HG03558 (cell line): Measurements from ENCODE around the gene FAM185A.
"Not testable (repeated sequence)": the region's sequence is repeated elsewhere in the genome, so short reads cannot be mapped to it uniquely, and the experiment has no call there.

Experiments used
- ATAC-seq: cut with Tn5 transposase; IDR thresholded peaks from one replicate; pipeline ENCODE4 v1.9.1; 2021; ENCODE audit warnings: moderate number of reproducible peaks; ENCODE audit not compliant: unreplicated experiment; ENCODE audit errors: extremely low read depth

Gene FAM185A

DNA sequence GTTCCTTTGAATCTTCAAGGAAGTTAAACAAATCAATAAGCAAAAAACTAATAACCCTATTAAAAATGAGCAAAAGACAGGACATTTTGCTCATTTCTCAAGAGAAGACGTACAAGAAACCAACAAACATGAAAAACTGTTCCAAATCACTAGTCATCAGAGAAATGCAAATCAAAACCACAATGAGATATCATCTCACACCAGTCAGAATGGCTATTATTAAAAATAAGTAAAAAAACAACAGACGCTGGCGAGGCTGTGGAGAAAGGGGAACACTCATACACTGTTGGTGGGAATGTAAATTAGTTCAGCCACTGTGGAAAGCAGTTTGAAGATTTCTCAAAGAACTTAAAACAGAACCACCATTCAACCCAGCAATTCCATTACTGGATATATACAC lies 21.7 kb downstream of the FAM185A start:
- peak; percentile 45 for ATAC-seq

DNA sequence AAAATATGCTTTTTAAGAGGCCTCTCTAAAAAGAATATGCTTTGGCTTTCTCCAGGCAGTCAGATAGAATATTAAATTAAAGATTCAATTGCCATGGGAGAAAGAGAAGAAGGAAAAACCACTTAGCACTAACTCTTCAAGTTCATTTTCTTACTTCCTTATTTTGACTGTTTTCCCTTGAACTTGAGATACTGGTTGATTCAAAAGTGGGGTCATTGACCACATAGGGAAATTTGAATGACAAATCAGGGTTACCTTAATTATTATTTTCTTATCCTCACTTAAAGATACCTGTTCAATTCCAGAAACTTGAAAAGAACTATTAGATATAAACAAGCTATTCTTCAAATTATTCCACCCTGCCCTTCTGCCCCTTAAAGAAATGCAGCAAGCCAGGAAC lies 27.4 kb downstream of the FAM185A start:
- not testable (repeated sequence) for ATAC-seq

DNA sequence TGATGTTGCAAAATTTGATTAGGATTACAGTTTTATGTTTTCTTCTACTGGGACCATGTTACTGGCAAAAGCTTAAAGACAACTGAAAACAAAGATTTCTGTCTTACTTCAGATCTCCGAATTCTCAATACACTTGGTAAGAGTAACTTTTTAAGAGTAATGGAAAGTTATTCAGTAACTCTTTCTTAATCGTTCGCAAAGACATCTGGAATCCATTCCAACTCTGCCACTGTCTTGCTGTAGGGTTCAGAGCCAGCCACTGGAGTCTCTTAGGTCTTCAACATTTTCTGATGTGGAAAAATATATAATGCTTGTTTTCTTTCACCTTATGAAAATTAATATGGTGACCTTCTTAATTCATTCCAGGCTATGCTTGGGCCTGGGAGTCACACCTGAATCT lies 29.9 kb downstream of the FAM185A start:
- ATAC-seq: not testable (repeated sequence)

DNA sequence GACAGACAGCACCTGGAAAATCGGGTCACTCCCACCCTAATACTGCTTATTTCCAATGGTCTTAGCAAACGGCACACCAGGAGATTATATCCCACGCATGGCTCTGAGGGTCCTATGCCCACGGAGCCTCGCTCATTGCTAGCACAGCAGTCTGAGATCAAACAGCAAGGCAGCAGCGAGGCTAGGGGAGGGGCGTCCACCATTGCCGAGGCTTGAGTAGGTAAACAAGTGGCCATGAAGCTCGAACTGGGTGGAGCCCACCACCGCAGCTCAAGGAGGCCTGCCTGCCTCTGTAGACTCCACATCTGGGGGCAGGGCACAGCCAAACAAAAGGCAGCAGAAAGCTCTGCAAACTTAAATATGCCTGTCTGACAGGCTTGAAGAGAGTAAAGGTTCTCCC lies 32.1 kb downstream of the FAM185A start:
- ATAC-seq: not testable (repeated sequence)

DNA sequence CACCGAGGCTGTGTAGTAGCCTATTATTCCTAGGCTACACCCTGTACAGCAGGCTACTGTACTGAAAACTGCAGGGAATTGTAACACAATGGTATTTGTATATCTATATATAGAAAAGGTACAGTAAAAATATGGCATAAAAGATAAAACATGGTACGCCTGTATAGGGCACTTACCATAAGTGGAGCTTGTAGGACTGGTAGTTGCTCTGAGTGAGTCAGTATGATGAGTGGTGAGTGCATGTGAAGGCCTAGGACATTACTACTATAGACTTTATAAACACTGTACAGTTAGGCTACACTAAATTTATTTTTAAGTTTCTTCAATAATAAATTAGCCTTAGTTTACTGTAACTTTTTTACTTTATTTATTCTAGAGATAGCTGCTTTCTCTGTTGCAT lies 40.0 kb downstream of the FAM185A start:
- ATAC-seq: not testable (repeated sequence)

DNA sequence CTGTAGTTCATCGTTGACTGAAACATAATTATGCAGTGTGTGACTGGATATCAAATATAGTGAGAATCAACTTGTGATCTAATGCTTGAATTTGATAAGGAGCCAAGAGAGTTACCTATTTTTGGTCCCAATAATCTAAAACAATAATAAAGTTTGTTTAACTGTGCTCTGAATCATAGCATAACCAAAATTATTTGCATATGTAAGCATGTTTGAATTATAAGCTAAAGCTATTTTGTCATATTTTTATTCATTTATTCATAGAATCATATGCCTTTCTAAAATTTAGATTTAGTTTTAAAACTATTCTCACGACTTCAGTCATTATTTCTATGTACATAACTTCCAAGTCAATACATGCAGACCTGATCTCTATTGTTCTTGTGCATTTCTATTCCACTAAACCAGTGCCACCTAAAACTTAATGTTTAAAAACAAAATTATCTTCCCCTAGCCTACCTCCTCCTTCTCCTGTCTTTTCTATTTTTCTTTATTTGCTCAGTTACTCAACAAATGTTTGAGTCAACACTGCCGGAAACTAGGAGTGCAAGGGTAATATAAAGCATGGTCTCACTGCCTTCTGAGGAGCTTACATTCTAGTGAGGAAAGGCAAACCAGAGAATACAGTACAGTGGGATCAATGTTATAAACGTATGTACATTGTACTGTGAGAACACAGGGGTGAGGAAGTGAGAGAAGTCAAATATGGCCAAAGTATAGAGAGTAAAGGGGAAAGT lies 41.7 kb downstream of the FAM185A start:
- not testable (repeated sequence) for ATAC-seq

DNA sequence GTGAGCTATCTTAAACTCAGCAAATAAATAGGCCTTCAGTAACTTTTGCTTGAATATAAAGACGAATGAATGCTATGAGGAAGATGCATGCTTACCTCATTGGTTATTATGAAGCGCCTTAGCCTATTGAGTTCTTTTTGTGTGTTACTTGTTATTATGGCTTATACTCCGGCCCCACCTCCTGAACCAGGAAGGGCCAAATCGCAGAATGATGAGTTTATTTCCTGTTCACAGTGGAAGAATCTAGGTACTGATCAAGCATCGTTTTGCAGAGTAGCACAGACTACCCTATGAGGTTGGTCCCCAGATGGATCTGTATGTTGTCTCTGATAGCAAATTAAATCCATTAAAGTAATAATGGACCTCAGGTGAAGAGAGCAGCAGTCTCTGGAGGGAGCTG lies 42.6 kb downstream of the FAM185A start:
- ATAC-seq: not testable (repeated sequence)

DNA sequence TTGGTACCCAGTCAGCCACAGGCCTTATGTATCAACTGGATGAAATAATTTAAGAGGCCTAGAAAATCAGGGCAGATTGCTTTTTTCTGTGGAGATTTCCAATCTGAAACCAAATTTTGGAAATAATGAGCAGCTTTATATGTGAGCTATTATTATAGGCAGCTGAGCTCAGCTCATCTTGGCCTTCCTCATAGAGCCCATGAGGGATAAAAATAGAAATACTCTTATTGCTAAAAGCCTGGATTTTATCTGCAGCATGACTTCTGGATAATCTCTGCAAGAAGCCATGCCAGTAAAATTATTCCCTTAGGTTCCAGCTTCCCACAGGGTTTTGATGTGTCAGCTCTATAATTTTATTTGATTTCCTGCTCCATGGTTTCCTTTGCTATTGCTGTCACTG lies 43.0 kb downstream of the FAM185A start:
- ATAC-seq: not testable (repeated sequence)

DNA sequence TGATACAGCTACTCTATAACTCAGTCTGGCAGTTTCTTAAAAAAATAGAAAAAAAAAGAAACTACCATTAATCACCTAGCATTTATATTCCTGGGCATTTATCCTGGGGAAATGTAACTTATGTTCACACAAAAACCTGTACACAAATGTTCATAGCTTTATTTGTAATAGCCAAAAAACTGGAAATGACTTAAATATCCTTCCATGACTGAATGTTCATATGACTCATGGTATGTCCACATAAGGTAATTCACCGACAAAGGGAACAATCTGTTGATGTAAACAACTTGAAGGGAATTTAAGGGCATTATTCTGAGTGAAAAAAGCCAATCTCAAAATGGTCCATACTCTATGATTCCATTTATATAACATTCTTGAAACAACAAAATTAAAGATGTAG lies 45.8 kb downstream of the FAM185A start:
- ATAC-seq: not testable (repeated sequence)

DNA sequence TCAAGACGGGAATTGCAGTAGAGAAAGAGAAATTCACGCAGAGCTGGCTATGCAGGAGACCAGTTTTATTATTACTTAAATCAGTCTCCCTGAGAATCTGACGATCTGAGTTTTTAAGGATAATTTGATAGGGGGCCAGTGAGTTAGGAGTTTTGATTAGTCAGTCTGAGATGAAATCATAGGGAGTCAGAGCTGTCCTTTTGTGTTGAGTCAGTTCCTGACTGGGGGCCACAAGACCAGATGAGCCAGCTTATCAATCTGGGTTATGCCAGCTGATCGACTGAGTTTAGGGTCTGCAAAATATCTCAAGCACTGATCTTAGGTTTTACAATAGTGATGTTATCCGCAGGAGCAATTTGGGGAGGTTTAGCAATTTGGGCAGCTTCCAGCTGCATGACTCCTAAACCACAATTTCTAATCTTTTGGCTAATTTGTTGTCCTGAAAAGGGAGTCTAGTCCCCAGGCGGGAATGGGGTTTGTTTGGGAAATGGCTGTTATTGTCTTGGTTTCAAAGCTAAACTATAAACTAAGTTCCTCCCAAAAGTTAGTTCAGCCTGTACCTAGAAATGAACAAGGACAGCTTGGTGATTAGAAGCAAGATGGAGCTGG lies 47.3 kb downstream of the FAM185A start:
- ATAC-seq: not testable (repeated sequence)

DNA sequence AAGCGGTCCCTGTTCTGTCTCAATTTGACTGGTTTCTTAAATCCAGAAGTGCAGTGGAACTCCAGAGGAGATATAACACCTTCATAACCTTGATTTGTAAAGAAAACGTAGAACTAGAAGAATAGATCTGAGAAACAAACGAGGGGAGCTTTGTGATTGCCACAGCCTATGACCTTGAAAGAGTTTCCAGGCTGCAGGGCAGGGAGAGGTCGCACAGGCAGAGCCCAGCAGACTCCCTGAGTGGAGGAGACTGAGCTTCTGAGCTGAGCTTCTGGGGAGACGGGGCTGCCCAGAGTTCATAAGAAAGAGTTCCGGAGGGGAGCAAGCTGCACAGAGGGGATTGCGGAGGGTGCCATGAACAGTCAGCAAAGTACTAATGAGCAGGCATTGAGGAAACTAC lies 57.8 kb downstream of the FAM185A start:
- no peak for ATAC-seq

DNA sequence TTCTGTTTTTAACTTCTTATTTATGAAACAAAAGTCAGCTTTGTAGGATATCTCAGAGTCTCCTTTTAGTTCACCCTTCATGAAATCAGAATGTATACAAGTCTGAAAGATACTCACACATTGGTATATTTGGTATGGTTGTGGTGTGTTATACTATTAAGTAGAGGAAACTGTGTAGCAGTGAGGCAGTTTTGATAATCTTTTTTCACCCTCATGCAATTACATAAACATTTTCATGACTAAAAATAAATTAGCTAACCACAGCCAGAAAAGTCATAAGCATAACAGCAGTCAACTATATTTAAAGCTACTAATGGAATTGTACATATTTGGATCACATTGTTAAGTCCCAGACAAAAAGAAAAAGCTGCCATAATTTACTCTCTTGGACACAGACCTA lies 62.1 kb downstream of the FAM185A start:
- ATAC-seq: no peak

DNA sequence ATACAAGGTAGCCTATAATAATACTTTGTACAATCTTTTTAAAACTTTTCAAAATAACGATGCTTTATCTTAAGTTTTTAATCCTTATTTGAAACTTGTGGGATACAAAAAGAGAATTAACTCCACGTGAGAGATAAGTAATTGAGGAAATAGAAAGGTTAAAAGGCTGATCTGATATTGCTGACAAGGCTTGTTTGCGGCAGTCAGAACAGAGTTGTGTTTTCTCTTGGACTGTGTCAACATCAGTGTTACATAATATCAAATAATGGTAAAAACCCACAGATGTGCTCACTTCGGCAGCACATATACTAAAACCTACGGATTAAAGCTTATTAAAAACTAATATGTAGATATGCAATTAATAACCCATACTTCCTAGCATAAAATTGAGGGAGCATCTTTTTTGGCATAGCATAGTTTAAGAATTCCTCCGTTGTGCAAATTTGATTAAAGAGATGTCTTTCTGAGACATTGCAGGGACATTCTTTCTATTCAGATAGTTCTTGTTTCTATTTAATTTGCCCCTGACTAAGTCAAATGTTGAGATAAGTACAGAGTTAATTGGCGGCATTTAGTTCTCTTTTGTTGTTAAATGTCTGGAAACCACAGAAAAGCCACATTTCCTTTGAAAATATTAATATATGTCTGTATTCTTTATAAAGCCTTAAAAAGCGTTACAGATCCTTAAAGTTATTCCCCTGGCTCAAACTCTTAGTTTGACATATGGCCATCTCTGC lies 63.3 kb downstream of the FAM185A start:
- no peak for ATAC-seq

DNA sequence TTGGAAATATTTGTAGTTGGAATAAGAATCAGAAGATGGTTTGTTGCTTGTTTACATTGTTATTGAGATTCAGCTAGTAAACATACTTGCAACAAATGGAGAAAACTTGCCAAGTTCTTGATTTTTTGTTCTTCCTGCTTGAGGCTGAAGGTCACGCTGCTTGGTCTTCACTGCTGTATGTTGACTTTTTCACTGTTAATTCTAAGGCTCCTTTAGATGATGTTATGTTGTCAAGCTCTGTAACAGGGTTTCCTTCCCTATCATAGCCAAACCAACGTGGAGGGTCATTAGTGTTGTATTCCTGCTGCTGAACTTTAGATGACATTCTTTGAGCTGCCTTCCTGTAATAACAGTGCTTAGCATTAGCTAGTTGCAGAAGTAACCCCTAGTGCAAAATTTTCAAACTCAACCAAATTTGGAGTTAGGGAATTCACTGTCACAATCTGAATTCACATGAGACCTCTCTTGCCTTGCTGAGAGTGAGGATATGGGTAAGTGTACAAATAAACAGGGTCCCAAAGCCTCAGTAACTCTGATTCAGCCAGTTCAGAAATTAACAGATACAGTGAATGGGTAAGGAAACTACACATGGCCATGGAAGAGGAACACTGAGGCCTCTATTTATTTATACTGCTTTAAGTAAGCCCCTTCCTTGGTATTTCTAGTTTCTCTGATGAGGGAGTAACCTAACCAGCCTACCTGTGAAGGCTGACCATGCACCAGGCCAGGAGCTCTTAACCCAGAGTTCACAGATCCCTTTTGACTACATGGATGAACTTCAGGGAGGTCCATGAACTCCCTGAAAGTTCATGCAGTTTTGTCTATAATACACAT lies 64.6 kb downstream of the FAM185A start:
- ATAC-seq: no peak

DNA sequence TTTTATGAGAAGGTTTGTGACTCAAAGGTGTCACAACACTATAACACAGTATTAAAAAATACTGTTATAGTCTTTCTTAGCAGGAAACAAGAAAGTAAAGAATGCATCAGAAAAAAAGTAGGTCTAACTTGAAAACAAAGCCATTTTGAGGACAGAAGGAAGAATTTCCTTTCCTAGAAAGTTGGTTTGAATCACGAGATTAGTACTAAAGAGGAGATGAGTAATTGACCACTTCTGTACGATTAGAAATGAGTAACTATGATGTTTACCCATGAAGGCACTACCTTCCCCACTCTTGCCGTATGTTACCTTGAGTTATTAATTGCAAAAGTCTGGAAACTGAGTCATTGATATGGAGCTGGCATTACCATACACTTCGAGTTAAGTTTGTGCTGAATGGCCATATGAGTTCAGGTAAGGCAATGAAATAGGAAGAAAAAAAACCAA lies 65.2 kb downstream of the FAM185A start:
- no peak for ATAC-seq

DNA sequence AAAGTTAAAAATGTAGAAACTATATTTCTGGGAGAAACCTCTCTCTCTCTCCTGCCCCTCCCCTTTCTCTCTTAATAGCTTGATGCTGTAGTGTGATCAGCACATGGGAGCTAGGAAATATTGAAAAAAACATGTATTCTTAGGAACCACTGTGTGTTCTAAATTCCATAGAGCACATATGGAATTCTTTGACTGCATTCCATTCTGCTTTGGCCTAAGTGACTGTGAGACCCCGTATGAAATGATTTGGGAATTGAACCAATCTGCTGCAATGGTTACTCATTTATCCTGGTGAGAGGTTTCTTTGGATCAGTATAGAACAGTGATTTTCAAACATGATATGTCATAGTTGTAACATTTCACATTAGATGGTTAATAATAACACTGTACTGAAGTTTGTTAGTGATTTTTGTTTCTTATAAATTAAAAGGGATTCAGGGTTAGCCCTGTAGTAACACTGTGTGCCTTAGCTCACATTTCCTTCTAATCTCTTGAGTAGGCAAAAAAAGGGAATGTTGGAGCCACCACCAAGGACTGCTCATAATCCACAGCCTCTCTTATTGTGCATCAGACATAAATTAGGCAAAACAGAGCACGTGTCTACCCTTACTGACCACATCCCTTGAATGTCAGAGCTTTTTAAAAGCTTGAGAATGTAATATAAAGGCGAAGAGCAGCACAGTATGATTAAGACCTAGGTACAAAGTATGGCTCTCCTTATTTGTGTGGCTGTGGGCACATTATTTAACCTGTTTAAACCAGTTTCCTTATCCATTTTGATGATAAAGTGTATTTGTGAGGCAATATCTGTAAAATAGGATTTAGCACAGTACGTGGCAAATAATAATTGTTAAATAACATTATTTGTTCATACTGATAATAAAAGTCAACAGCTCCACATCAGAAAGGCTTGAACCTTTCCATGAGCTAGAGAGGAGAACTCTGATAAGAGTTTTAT lies 69.1 kb downstream of the FAM185A start:
- ATAC-seq: no peak

DNA sequence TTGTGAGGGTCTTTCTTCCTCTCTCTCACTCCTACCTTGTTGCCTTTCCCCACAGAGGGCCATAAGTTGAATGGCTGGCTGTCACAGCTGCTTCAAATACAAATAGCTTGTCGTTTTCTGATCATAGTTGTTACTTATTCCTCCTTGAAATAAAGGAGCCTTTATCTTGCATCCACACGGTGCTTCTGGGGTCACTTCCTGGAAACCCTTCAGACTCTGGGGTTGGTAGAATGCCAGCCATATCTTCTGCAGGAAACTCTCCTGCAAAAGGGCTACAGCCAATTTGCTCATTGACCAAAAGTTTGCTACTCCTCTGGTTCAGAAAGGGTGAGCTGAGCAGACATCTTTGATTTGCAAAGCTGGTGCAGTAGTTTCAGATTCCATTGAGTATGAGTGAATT lies 70.4 kb downstream of the FAM185A start:
- ATAC-seq: no peak

DNA sequence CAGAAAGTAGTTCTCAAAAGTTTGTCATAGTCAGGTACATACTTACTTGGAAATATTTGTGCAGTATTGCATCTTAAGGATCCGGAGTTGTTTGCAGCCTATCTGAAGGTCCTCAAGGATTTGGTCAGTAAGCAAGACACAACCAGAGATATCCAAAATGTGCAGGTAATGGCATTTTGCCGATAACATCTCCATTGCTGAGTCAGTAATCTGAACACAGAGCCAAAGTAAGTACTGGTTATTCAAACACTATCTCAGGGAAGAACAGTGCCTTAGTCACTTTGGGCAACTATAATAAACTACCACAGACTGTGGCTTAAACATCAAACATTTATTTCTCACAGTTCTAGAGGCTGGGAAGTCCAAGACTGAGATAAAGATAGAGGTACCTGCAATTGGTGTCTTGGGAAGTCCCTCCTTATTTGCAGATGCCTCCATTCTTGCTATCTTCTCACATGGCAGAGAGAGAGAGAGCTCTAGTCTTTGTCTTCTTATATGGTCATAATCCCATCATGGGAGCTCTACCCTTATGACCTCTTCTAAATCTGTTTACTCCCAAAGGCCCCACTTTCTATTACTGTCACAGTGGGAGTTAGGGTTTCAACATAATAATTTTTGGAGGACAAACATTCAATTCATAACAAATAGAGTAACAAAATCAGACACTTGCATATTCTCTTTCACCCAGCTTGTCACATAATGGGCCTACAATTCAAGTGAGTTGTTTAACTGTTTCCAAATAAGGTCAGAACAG lies 73.4 kb downstream of the FAM185A start:
- no peak for ATAC-seq
